GM21528 (cell line): ENCODE measurements around the gene MET.
"Not testable (repeated sequence)": the region's sequence is repeated elsewhere in the genome, so short reads cannot be mapped to it uniquely, and the experiment has no call there.

ENCODE experiments used
- ATAC-seq: cut with Tn5 transposase; IDR thresholded peaks from one replicate; pipeline ENCODE4 v1.9.1; 2021; ENCODE audit warnings: mild to moderate bottlenecking, moderate library complexity; ENCODE audit not compliant: unreplicated experiment, low FRiP score

The MET gene

DNA sequence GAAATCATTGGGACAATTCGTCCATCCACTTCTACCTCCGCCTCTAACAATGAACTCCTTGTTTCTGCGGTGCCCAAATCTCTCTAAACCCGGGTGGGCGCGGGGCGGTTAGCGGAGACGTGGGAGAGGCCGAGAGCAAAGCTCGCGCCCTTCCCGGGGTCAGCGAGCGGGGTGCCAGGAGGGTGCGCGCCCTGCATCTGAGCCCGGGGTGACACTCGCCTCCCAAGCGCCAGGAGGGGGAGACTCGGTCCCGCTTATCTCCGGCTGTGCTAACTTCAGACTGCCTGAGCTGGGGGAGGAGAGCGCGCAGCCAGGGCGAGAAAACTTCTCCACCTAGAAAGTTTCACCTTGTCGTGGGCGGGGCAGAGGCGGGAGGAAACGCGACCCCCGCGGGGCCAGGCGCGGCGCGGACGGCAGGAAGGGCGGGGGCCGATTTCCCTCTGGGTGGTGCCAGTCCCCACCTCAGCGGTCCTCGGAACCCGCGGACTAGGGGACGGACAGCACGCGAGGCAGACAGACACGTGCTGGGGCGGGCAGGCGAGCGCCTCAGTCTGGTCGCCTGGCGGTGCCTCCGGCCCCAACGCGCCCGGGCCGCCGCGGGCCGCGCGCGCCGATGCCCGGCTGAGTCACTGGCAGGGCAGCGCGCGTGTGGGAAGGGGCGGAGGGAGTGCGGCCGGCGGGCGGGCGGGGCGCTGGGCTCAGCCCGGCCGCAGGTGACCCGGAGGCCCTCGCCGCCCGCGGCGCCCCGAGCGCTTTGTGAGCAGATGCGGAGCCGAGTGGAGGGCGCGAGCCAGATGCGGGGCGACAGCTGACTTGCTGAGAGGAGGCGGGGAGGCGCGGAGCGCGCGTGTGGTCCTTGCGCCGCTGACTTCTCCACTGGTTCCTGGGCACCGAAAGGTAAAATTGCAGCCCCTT, at the start of gene MET:
TSS of gene MET (plus strand) at position 516 of the 915 bp plus-strand sequence. CDS start 26,889 bp downstream, outside the sequence.
- peak; percentile 90 for ATAC-seq

DNA sequence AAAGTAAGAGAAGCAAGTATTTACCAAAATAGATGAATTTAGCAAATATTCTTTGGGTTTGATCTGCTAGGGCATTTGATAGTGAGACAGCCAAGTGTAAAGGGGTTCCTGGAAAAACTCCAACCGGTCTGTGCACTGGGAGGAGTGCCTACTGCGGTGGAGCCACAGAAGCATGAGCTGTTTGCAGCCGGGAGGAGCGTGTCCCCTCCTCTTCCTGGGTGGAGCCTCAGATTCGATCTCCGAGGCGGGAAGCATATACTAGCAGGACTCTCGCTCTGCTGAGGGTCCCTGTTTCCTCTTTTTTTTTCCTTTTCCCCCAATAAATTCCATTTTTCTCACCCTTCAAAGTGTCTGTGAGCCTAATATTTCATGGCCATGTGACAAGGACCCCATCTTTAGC, 45.1 kb upstream of the MET start:
- no peak for ATAC-seq

DNA sequence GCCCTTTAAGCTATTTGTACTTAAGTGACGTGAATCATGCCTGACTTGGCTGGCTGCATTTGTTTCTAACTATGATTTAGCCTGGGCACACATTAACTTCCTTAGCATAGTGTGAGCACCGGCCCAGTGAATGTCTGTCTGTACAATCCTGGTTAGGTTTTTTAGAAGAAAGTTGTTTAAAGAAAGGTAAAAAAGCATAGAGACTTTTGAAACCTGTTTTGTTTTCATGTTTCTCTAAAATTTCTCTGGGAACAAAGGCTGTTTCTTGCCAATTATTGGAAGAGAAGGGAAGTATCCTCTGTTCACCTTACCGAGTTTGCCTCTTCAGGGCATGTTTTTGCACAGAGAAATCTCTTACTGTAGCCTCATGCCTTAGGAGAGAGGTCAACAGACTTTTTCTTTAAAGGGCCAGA, 42.9 kb upstream of the MET start:
- no peak for ATAC-seq

DNA sequence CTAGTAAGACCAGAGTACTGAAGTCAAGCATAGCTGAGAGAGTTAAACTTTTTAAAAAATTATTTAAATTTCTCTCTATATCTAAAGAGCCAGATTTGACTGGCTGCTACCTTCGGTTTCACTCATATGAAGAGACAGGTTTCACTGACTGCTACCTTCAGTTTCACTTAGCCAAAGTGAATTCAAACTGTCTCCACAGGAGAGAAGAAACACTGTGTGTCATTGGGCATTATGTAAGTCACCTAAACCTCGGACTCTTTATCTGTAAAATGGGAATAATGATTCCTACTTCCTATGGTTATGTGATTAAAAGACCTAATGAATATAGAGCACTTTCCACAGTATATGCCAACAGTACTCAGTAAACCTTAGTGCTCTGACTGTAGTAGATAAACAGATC, 41.6 kb upstream of the MET start:
- ATAC-seq = peak; percentile 96

DNA sequence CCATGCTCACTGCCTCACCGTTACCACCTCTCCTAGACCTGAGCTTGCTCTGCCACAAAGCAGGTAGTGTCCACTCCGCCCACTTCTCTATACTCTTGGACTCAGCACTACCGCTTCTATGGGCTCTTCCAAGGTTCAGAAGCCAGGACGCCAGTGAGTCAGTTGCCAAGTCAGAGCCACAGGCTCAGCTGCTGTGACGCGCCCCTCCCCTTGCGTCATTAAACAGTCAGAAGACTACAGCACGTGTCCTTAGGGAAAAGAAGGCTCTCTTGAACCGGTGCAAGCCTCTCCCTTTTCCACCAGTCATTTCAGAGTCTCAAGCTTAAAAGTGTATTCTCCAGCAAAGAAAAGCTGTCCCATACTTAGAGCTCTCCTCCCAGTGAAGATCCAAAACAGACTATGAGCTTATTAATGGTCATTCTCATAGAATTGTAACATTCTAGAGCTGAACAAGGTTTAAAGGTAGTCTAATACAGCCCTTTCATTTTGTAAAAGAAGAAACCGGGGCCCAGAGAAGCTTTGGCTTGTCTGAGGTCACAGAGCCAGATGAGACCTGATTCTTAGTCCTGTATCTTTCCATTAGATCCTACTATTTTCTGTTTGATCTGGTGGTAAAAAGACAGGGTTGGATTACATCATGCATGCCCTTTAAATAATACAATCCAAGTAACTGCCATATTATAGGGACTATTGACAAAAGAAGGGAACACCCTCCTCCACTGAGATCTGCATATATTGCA, 40.9 kb upstream of the MET start:
- ATAC-seq = peak; percentile 51

DNA sequence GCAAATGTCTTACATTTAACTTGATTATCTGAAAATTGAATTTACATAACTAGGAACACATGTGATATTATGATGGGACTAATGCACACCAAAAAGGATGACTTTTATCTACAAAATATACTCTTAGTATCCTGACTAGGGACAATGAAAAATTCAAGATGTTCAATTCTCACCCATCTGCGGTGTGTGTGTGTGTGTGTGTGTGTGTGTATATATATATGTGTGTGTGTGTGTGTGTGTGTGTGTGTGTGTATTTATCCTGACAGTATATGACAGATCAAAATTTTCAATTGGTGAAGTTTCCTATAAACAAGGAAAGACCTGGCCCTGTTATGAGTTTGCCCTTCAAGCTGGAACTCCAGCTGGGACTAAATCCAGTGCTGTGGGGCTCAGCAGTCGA, 40.3 kb upstream of the MET start:
- ATAC-seq = no peak

DNA sequence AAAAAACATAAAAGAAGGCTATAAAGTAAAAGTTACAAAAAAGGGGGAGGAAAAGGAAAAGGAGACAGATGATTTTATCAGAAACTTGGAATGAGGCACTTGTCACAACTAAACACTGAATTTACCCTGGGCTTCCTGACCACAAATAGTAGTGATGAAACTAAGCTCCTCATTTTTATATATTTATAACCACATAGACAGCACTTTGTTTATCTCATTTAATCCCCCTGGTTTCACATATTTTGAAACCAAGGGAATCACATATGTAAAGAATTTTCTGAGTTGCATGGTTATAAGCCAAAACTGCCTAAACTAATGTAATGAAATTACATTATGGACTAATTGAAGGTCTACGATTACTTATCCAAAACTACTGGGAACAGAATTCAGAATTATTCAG, 39.6 kb upstream of the MET start:
- no peak for ATAC-seq

DNA sequence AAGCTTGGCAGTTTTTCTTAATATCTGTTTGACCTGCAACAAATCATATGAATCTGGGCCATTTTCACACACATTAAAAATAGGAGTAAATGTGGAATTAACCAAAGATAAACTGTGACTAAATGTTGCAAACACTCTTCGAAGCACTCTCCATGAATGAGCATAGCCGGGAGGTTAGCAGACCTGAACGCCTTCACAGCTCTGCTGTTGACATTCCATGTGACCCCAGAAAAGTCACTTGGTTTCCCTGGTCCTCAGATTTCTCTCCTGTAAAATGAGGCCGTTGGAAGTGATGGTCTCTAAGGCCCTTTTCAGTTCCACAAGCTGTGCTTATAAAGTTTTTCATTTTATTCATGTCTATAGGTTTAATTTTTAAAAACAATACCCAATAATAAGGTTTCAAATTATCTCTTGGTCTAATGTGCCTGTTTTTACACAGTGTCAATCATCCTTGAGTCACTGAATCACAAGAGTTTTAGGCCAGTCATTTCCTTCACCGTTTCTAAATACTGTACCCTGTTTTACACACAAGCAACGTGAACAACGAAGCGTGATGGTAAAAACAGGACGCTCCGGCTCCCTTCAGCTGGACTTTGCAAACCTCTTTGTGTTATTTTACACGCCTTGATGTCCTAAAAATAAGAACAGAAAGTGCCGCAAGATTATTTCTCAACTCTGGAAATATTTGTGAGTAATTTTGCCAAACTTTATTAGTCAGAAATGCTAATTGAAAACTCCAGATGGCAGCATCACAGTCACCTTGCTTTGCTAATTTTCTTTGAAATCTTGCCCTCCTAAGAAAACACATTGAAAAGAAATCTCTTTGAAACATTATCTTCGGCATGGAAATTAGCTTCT, 38.6 kb upstream of the MET start:
- no peak for ATAC-seq

DNA sequence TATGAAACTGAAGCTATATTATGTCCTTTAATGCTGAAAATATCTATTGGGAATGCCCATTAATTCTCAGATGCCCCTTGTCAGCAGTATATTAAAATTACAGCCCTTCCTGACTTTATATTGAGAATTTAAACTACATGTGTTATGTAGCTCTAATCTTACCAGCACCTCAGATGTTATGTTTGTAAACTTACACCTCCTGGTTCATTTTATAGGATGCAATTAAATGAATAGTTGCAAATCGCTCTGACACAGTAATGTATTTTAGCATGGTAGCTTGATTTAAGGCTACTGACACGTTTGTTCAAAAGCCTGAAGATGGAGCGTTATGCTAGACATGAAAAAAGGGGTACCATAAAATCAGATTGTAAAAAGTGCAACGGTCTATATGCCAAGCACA, 35.0 kb upstream of the MET start:
- no peak for ATAC-seq

DNA sequence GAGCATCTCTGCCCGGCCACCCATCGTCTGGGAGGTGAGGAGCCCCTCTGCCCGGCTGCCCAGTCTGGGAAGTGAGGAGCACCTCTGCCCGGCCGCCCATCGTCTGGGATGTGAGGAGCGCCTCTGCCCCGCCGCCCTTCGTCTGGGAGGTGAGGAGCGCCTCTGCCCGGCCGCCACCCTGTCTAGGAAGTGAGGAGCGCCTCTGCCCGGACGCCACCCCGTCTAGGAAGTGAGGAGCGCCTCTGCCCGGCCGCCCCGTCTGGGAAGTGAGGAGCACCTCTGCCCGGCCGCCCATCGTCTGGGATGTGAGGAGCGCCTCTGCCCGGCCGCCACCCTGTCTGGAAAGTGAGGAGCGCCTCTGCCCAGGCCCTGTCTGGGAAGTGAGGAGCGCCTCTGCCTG, 33.4 kb upstream of the MET start:
- ATAC-seq = not testable (repeated sequence)

DNA sequence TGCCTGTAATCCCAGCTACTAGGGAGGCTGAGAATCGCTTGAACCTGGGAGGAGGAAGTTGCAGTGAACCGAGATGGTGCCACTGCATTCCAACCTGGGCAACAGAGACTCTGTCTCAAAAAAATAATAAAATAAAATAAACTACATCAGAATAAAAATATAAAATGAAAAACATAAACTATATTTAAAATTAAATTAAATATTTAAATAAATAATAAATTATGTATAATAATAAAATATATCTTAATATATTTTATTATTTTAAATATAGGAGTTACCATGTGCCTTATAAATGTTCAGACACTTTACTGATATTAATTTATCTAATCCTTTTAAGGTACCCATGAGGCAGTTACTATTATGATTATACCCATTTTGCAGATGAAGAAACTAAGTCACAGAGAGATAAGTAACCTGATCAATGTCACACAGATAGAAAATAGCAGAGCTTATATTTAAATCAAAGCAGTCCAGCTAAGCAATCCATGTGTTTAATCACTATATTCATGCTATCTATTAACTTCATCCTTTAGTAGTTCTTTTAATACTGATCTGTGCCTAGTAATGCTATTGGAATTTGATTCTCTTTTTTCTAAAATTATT, 30.3 kb upstream of the MET start:
- no peak for ATAC-seq

DNA sequence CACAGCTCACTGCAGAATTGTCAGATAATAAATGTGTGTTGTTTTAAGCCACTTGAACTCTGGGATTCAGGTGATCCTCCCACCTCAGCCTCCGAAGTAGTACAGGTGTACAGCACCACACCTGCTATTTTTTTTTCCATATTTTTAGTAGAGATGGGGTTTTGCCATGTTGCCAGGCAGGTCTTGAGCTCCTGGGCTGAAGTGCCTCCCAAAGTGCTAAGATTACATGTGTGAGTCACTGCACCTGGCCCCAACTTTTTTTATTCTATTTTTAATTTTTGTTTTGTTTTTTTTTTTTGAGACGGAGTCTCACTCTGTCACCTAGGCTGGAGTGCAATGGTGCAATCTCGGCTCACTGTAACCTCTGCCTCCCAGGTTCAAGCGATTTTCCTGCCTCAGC, 28.8 kb upstream of the MET start:
- not testable (repeated sequence) for ATAC-seq

DNA sequence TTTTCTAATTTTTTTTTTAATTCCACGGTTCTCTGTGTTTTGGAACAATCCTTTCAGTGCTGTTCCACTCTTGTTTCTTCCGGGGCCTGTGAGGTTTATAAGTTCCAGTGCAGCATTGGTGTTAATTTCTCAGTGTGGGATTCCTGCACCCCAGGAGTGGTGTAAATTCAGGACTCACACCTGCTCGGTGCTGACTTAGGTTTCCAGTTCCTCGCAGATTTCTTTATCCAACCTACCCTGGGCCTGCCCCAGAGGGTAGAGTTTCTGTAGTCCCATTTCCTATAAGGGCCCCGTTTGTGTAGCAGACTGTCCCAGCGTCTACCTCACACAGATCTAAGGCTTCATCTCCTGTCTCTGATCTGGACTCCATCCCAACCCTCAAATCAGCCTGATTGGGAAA, 27.4 kb upstream of the MET start:
- ATAC-seq = no peak

DNA sequence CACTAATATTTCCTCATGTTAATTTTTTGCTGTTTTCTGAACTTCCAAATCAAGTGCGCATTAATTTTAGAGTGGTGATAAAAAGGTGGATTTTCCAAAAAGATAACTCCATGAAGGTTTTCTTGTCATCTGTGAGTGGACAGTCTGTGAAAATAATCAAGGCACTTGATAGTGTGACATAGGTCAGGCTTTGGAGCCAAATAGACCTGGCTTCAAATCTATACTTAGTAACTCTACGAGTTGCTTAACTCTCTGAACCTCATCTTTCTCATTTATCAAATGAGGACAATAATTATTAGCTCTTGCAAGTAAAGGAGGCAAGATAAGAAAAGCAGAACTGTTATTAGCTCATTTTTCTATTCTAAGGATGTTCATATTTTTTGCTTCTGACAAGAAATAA, 24.7 kb upstream of the MET start:
- no peak for ATAC-seq

DNA sequence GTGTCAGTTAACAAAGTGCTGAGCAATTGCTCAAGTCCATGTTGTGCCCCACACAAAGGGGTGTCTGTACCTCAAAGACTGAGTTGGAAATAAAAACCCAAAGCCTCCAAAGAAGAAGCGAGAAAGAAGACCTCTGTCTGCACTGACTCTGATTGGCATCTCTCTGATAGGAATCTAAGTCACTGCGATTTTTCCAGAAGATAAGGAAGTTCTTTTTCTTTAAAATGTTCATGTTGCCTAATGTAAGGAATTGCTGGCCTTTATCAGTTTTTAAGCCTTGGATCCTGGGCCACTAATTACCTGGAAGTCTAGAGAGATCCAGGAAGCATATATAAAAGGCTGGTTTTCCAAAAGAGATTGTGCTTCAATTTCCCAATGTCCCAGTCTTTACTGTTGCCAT, 24.1 kb upstream of the MET start:
- no peak for ATAC-seq

DNA sequence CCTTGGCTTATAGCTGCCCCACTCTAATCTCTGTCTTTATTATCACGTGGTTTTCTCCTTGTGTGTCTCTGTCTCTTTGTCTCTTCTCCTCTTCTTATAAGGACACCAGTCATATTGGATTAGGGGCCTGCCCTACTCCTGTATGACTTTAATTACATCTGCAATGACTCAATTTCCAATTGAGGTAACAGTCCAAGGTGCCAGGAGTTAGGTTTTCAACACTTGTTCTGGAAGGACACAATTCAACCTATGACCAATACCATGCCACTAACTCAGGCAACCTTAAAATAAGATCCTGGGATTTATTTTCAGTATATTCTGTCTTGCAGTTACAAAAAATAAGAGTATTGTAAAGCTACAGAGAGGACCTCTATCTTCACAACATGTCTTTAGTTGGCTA, 21.6 kb upstream of the MET start:
- no peak for ATAC-seq

DNA sequence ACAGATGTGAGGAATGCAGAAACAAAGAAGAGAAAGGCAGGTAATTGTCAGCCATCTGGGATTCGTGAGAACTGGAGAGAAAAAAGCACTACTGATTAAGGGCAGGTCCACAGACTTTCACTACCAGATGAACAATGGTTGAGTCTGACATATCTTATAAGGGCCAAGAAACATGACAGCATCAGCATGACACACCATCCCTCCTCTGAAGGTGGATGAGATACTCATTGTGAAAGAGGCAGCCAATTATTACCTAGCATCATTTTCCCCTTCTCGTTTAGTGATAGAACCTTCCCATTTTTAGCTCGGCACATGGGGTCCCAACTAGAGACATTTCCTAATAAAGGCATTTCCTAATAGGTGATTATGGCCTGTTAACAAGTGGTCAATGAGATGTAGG, 19.2 kb upstream of the MET start:
- ATAC-seq = no peak

DNA sequence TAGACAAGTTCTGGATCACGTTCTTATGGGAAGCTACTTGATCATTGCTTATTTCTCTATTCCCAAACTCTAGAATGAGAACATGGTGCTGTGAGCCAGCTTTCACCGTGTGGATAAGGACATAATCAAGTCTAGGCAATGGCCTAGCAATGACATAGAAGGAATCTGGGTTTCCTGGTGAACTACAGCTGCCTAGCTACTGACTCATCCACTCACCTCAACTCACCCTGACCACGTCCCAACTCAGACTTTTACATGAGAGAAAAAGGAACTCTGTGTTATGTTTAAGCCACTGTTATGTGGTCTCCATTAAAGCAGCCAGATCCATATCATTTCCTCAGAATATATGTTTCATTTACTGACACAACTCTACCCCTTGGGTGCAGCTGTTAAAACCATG, 18.8 kb upstream of the MET start:
- no peak for ATAC-seq

DNA sequence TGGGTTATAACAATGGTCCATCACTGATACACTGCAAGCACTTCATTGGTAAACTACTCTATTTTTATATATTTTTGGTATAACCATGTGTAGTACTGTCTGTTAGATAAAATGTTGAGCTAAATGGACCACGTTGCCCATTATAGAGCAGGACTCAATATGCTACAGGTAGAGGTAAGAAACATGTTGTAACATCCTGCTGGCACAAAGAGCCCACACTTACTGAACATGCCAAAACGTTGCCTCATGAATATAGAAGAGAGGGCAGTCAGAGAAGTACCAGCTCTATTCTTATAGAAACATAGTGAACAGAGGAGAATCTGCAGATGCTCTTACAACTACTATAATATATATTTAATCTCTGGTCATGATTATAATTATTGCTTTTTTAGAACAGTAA, 18.4 kb upstream of the MET start:
- ATAC-seq = no peak

DNA sequence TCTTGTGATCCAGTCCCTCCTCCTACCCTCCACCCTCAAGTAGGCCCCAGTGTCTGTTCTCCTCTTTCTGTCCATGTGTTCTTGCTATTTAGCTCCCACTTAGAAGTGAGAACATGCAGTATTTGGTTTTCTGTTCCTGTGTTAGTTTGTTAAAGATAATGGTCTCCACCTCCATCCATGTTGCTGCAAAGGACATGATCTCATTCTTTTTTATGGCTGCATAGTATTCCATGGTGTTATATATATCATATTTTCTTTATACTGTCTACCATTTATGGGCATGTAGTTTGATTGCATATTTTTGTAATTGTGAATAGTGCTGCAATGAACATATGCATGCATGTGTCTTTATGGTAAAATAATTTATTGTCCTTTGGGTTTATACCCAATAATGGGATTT, 12.7 kb upstream of the MET start:
- ATAC-seq = not testable (repeated sequence)
